HEK293 (cell line): ENCODE measurements around the gene PRSS56.

Experiments
- CTCF ChIA-PET: fragments of 350-600 bp; formaldehyde crosslinking; extraction: SDS; loops from one replicate; lab custom pipeline; 2021; ENCODE audit warnings: antibody characterized with exemption; lab: Yijun Ruan, JAX
- POLR2A ChIA-PET: fragments of 300-600 bp; formaldehyde crosslinking; extraction: SDS; loops from one replicate; lab custom pipeline; 2020; ENCODE audit warnings: antibody characterized with exemption, inconsistent platforms; lab: Yijun Ruan, JAX
- H3K27ac ChIP-seq: fragments of 200-500 bp; sonication (Bioruptor generic); 2 replicates; pipeline ENCODE4 v1.5.1; 2014; ENCODE audit warnings: low read depth, low read length, control low read depth, inconsistent platforms; ENCODE audit errors: extremely low read depth
- H3K36me3 ChIP-seq, 2 experiments: fragments of 200-500 bp in 1 of 2; sonication (Bioruptor generic) in 1 of 2; 1 replicate in 1 of 2; 2 replicates in 1 of 2; pipeline ENCODE4 v1.5.1; 2014 to 2017; ENCODE audit warnings: inconsistent platforms in 2 of 2, low read length in 2 of 2; ENCODE audit not compliant: control insufficient read depth in 2 of 2, insufficient read depth in 1 of 2
- H3K4me1 ChIP-seq: fragments of 200-500 bp; sonication (Bioruptor generic); 2 replicates; pipeline ENCODE4 v1.5.1; 2014; ENCODE audit warnings: mild to moderate bottlenecking, low read length, inconsistent platforms; ENCODE audit not compliant: control insufficient read depth, insufficient read depth
- H3K4me3 ChIP-seq: 2 replicates; pipeline ENCODE4 v1.5.1; 2011; ENCODE audit warnings: low read depth, mild to moderate bottlenecking, control low read depth, low read length, moderate library complexity
- H3K9me3 ChIP-seq: fragments of 200-500 bp; sonication (Bioruptor generic); 2 replicates; pipeline ENCODE4 v1.5.1; 2014; ENCODE audit warnings: low read depth, low read length, inconsistent platforms; ENCODE audit not compliant: control insufficient read depth, insufficient read depth
- KLF1 ChIP-seq: fragments of 450-650 bp; formaldehyde crosslinking; IDR thresholded peaks from 2 replicates; pipeline ENCODE4 v1.5.1; 2016; ENCODE audit warnings: missing biosample characterization, missing genetic modification characterization
- PRDM2 ChIP-seq: fragments of 450-650 bp; formaldehyde crosslinking; IDR thresholded peaks from 2 replicates; pipeline ENCODE4 v1.5.1; 2016; ENCODE audit warnings: missing biosample characterization, missing genetic modification characterization, borderline replicate concordance
- SP7 ChIP-seq: fragments of 450-650 bp; formaldehyde crosslinking; IDR thresholded peaks from 2 replicates; pipeline ENCODE4 v1.5.1; 2016; ENCODE audit warnings: missing biosample characterization, missing genetic modification characterization
- TSHZ1 ChIP-seq: fragments of 450-650 bp; formaldehyde crosslinking; IDR thresholded peaks from 2 replicates; pipeline ENCODE4 v1.5.1; 2016; ENCODE audit warnings: missing biosample characterization, missing genetic modification characterization, borderline replicate concordance
- ZBTB11 ChIP-seq: fragments of 450-650 bp; formaldehyde crosslinking; conservative IDR thresholded peaks from 2 replicates; pipeline ENCODE4 v1.5.1; 2016; ENCODE audit warnings: low read depth, missing biosample characterization, missing genetic modification characterization
- ZBTB26 ChIP-seq: fragments of 450-650 bp; formaldehyde crosslinking; optimal IDR thresholded peaks from 2 replicates; pipeline ENCODE3; 2016; ENCODE audit warnings: missing biosample characterization, mild to moderate bottlenecking, missing genetic modification characterization
- ZBTB7A ChIP-seq: fragments of 450-650 bp; formaldehyde crosslinking; IDR thresholded peaks from 2 replicates; pipeline ENCODE4 v1.5.1; 2016; ENCODE audit warnings: low read depth, missing biosample characterization, missing genetic modification characterization
- ZFP41 ChIP-seq: fragments of 450-650 bp; formaldehyde crosslinking; IDR thresholded peaks from 2 replicates; pipeline ENCODE4 v1.5.1; 2016; ENCODE audit warnings: missing biosample characterization, missing genetic modification characterization, borderline replicate concordance
- ZNF37A ChIP-seq: fragments of 450-650 bp; IDR thresholded peaks from 2 replicates; pipeline ENCODE4 v1.5.1; 2018; ENCODE audit warnings: missing biosample characterization, missing genetic modification characterization
- ZNF391 ChIP-seq: fragments of 450-650 bp; formaldehyde crosslinking; IDR thresholded peaks from 2 replicates; pipeline ENCODE4 v1.5.1; 2016; ENCODE audit warnings: low read depth, missing biosample characterization, missing genetic modification characterization, borderline replicate concordance
- ZNF398 ChIP-seq: fragments of 450-650 bp; formaldehyde crosslinking; IDR thresholded peaks from 2 replicates; pipeline ENCODE4 v1.5.1; 2017; ENCODE audit warnings: missing biosample characterization, missing genetic modification characterization
- ZNF560 ChIP-seq: fragments of 450-650 bp; formaldehyde crosslinking; IDR thresholded peaks from 2 replicates; pipeline ENCODE4 v1.5.1; 2017; ENCODE audit warnings: missing biosample characterization, missing genetic modification characterization, borderline replicate concordance
- ZNF571 ChIP-seq: fragments of 450-650 bp; formaldehyde crosslinking; IDR thresholded peaks from 2 replicates; pipeline ENCODE4 v1.5.0; 2017; ENCODE audit warnings: missing biosample characterization, missing genetic modification characterization
- ZNF621 ChIP-seq: fragments of 450-650 bp; formaldehyde crosslinking; IDR thresholded peaks from 2 replicates; pipeline ENCODE4 v1.5.1; 2017; ENCODE audit warnings: missing biosample characterization, missing genetic modification characterization
- ZNF701 ChIP-seq: fragments of 450-650 bp; formaldehyde crosslinking; IDR thresholded peaks from 2 replicates; pipeline ENCODE4 v1.5.1; 2016; ENCODE audit warnings: missing biosample characterization, missing genetic modification characterization

PRSS56 gene

GRCh38 chr2:232486558-232487384 is 33.4 kb upstream of the PRSS56 start:
- H3K9me3 ChIP-seq, result no peaks in the 10 kb centered on the region
- TF ChIP-seq ZNF571 (no peak), ZBTB7A (tag by site-specific recombination) (no peak), ZNF560 (tag by site-specific recombination) (no peak), ZFP41 (no peak), ZNF391 (no peak), ZNF37A (tag by site-specific recombination) (no peak), KLF1 (tag by site-specific recombination) (peak; percentile 36; the same call in 1 of the 2 replicates)
- TF ChIP-seq, all 188 proteins: peak for 1
- Histone ChIP-seq H3K4me1 (no peaks in the 10 kb centered on the region), H3K36me3 (peaks cover 0 to 8% of the 10 kb centered on the region in 2 experiments; a peak in 1 of 3 replicates), H3K4me3 (peak overlapping the region; percentile 32), H3K27ac (no peak overlapping the region; the same call in 1 of the 2 replicates)
- ChIA-PET CTCF (interaction anchor here (1.1 kb wide), 1 partner anchor 37 kb away, joined by 3 read pairs; no protein-coding TSS in a partner anchor), POLR2A (no interaction called here)

- no peaks in the 10 kb centered on the region for H3K4me1 ChIP-seq
- CTCF ChIA-PET, result interaction anchor here (1.1 kb wide), 2 partner anchors 36 to 48 kb away, joined by 3 read pairs; no protein-coding TSS in a partner anchor
- no peak within 1 kb of the TSS; the same call in 1 of the 2 replicates for H3K27ac ChIP-seq
- H3K36me3 ChIP-seq, result peaks cover 0 to 4% of the 10 kb centered on the region in 2 experiments; a peak in 1 of 3 replicates
- no peaks in the 10 kb centered on the region for H3K9me3 ChIP-seq
- POLR2A ChIA-PET, result no interaction called here
- peak within 1 kb of the TSS; percentile 32 for H3K4me3 ChIP-seq
- TF ChIP-seq ZNF701 (no peak), PRDM2 (no peak), ZBTB11 (tag by site-specific recombination) (no peak), ZNF398 (tag by site-specific recombination) (peak; percentile 35; the same call in 1 of the 2 replicates), SP7 (tag by site-specific recombination) (no peak), ZNF621 (tag by site-specific recombination) (no peak), ZBTB26 (tag by site-specific recombination) (peak; percentile 24), TSHZ1 (tag by site-specific recombination) (no peak)
These were observed 32.6 kb upstream of the PRSS56 start, which contains the start of gene ECEL1 for GRCh38 chr2:232487385-232488096. TSS of gene ECEL1 (minus strand) at chr2:232487834. CDS start at chr2:232486653, 1,181 bp downstream.
